ENCODE results near the gene SIGMAR1.

SIGMAR1 gene

GRCh38 chr9:34637356-34638137 is at the start of gene SIGMAR1:
Gene SIGMAR1, minus strand, starts transcription at chr9:34637787. Its CDS starts 90 bp downstream, at chr9:34637697.
- DNase-seq = peak; percentile 93

GRCh38 chr9:34686732-34687131 is 49.1 kb upstream of the SIGMAR1 start:
- DNase-seq = no peak

- no peak for DNase-seq
These were observed 48.6 kb upstream of the SIGMAR1 start for GRCh38 chr9:34686231-34686630.

GRCh38 chr9:34685591-34685990 is 48.0 kb upstream of the SIGMAR1 start:
- DNase-seq = no peak

GRCh38 chr9:34684816-34685215 is 47.2 kb upstream of the SIGMAR1 start:
- DNase-seq = no peak

- no peak for DNase-seq
These were observed 46.6 kb upstream of the SIGMAR1 start for GRCh38 chr9:34684145-34684544.

- no peak for DNase-seq
These were observed 38.3 kb upstream of the SIGMAR1 start for GRCh38 chr9:34675869-34676268.

GRCh38 chr9:34675048-34675714 is 37.6 kb upstream of the SIGMAR1 start:
- DNase-seq = no peak

GRCh38 chr9:34674440-34674839 is 36.9 kb upstream of the SIGMAR1 start:
- DNase-seq = no peak

GRCh38 chr9:34671307-34671706 is 33.7 kb upstream of the SIGMAR1 start:
- no peak for DNase-seq

- DNase-seq = no peak
These were observed 32.4 kb upstream of the SIGMAR1 start for GRCh38 chr9:34669809-34670562.

- peak; percentile 94 for DNase-seq
These were observed 28.0 kb upstream of the SIGMAR1 start for GRCh38 chr9:34665381-34666250.

GRCh38 chr9:34665067-34665380 is 27.4 kb upstream of the SIGMAR1 start:
- DNase-seq = no peak

- DNase-seq = peak; percentile 84
These were observed 26.9 kb upstream of the SIGMAR1 start for GRCh38 chr9:34664281-34665066.

GRCh38 chr9:34663303-34663605 is 25.7 kb upstream of the SIGMAR1 start:
- DNase-seq = no peak

GRCh38 chr9:34662526-34663302 is 25.1 kb upstream of the SIGMAR1 start, which contains the start of gene CCL27:
Gene CCL27, minus strand, starts transcription at chr9:34662657. Its CDS starts 24 bp downstream, at chr9:34662633.
- DNase-seq = no peak

- DNase-seq = no peak
These were observed 22.1 kb upstream of the SIGMAR1 start for GRCh38 chr9:34659592-34660253.

GRCh38 chr9:34658461-34658860 is 20.9 kb upstream of the SIGMAR1 start:
- no peak for DNase-seq

GRCh38 chr9:34656992-34657391 is 19.4 kb upstream of the SIGMAR1 start:
- no peak for DNase-seq

GRCh38 chr9:34655394-34655793 is 17.8 kb upstream of the SIGMAR1 start:
- DNase-seq = no peak
